ENCODE measurements around the gene TRIP11. TPM values are rescaled to one million over a fixed set of nuclear protein-coding genes. Genes with fewer than 3 reads are reported as not detected.

The TRIP11 gene
- total RNA-seq, 1 experiment from 2014 or later: 37.3 TPM

- Histone ChIP-seq H3K27me3 (ENCODE audit: control insufficient read depth, insufficient read depth, low read length) (no peaks in the 10 kb centered on the region), H3K9me3 (ENCODE audit: control insufficient read depth, insufficient read depth, low read depth, low read length) (no peaks in the 10 kb centered on the region), H3K36me3 (ENCODE audit: control insufficient read depth, insufficient read depth, low read length) (no peaks in the 10 kb centered on the region; the same call in 1 of the 2 replicates), H3K4me3 (ENCODE audit: low read depth in 2 of 2, low read length in 2 of 2) (peak overlapping the region; percentile 86 to 87), H3K4me1 (ENCODE audit: control insufficient read depth, insufficient read depth, low read length) (peaks cover 14% of the 10 kb centered on the region; the same call in 1 of the 2 replicates), H3K27ac (ENCODE audit: low read length) (peak overlapping the region; percentile 89)
- BruUV-seq (replicated peaks): TSS peak; percentile 87
- DNase-seq (ENCODE audit: low read depth, low spot score) (no peak), ATAC-seq (peak; percentile 78)
- CTCF ChIA-PET: no interaction called here
- TF ChIP-seq TCF7L2 (IDR thresholded peaks at IDR 0.05; ENCODE audit: low read depth, low read length) (no peak), POLR2AphosphoS5 (IDR thresholded peaks at IDR 0.05; ENCODE audit: low read depth, low read length) (no peak), REST (IDR thresholded peaks at IDR 0.05; ENCODE audit: insufficient read depth in 1 of 2, low read depth in 2 of 2, low read length in 1 of 2) (no peak), SIN3A (IDR thresholded peaks at IDR 0.05; ENCODE audit: borderline replicate concordance, insufficient read depth, low read depth, low read length) (no peak)
- TF ChIP-seq, protein P1, sequence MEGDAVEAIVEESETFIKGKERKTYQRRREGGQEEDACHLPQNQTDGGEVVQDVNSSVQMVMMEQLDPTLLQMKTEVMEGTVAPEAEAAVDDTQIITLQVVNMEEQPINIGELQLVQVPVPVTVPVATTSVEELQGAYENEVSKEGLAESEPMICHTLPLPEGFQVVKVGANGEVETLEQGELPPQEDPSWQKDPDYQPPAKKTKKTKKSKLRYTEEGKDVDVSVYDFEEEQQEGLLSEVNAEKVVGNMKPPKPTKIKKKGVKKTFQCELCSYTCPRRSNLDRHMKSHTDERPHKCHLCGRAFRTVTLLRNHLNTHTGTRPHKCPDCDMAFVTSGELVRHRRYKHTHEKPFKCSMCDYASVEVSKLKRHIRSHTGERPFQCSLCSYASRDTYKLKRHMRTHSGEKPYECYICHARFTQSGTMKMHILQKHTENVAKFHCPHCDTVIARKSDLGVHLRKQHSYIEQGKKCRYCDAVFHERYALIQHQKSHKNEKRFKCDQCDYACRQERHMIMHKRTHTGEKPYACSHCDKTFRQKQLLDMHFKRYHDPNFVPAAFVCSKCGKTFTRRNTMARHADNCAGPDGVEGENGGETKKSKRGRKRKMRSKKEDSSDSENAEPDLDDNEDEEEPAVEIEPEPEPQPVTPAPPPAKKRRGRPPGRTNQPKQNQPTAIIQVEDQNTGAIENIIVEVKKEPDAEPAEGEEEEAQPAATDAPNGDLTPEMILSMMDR (IDR thresholded peaks at IDR 0.05): no peak
- in situ Hi-C loops (cut with HindIII; ENCODE audit: low pct_unique_long_range_greater_than_20kb, low sequenced_read_pairs) (no loop called here), intact Hi-C loops (cut with micrococcal nuclease; ENCODE audit: unreplicated experiment) (no loop called here)
- POLR2A ChIA-PET: no interaction called here
Observed at GRCh38 chr14:92039063-92039718, 668 bp downstream of the TRIP11 start.

DNA sequence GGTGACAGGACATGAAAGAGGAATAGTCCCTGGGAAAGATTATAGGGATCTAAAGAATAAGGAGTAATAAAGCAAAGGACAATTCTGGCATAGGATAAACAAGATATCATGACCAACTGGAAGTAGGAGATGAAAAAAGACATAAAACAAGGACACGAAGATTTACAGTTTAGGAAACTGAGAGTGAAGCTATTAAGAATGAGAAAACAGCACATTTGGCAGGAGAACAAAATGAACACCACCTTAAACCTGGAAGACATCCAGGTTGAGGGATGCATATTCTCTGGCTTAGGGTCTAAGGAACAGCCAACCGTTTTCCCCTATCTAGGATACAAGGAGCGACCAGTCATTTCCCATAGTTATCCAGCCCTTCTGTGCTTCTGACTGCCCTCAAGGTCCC is 1.9 kb downstream of the TRIP11 start:
- no TSS peak for BruUV-seq (replicated peaks)
- Histone ChIP-seq H3K36me3 (ENCODE audit: control insufficient read depth, insufficient read depth, low read length) (no peaks in the 10 kb centered on the region; the same call in none of the 2 replicates), H3K4me3 (ENCODE audit: low read depth in 2 of 2, low read length in 2 of 2) (peak overlapping the region; percentile 86 to 87), H3K9me3 (ENCODE audit: control insufficient read depth, insufficient read depth, low read depth, low read length) (no peaks in the 10 kb centered on the region), H3K4me1 (ENCODE audit: control insufficient read depth, insufficient read depth, low read length) (peaks cover 14% of the 10 kb centered on the region; the same call in 1 of the 2 replicates), H3K27ac (ENCODE audit: low read length) (no peak overlapping the region), H3K27me3 (ENCODE audit: control insufficient read depth, insufficient read depth, low read length) (no peaks in the 10 kb centered on the region)
- DNase-seq (ENCODE audit: low read depth, low spot score) (no peak), ATAC-seq (no peak)
- intact Hi-C loops (cut with micrococcal nuclease; ENCODE audit: unreplicated experiment): no loop called here
- CTCF ChIA-PET: no interaction called here
- TF ChIP-seq TCF7L2 (IDR thresholded peaks at IDR 0.05; ENCODE audit: low read depth, low read length): no peak
- TF ChIP-seq POLR2AphosphoS5 (IDR thresholded peaks at IDR 0.05; ENCODE audit: low read depth, low read length): no peak
- TF ChIP-seq, protein P1 (IDR thresholded peaks at IDR 0.05): no peak
- no peak for TF ChIP-seq SIN3A (IDR thresholded peaks at IDR 0.05; ENCODE audit: borderline replicate concordance, insufficient read depth, low read depth, low read length)
- no peak for TF ChIP-seq REST (IDR thresholded peaks at IDR 0.05; ENCODE audit: insufficient read depth in 1 of 2, low read depth in 2 of 2, low read length in 1 of 2)
- POLR2A ChIA-PET: no interaction called here
- in situ Hi-C loops (cut with HindIII; ENCODE audit: low pct_unique_long_range_greater_than_20kb, low sequenced_read_pairs): no loop called here

Data from Panc1 (cell line).